ENCODE data around the gene ZBTB21.
"Not testable (repeated sequence)": the region's sequence is repeated elsewhere in the genome, so short reads cannot be mapped to it uniquely, and the experiment has no call there.

GRCh38 chr21:41994613-41995012 is 15.5 kb downstream of the ZBTB21 start:
- TF ChIP-seq POLR2AphosphoS5 (IDR thresholded peaks at IDR 0.05; ENCODE audit: low read depth, low read length); POLR2A (IDR thresholded peaks at IDR 0.05; ENCODE audit: low read depth, low read length); TAF1 (IDR thresholded peaks at IDR 0.05; ENCODE audit: borderline replicate concordance, low read depth, low read length): not testable (repeated sequence)

Measured in GM12892 (cell line).